Body of pancreas (tissue), 4 donors: ENCODE measurements around the gene ATP4B.

Source experiments
- CTCF ChIP-seq, 7 experiments: fragments of 450-650 bp in 4 of 7; fragments of 200-600 bp in 3 of 7; sonication (generic) in 3 of 7; IDR thresholded peaks; one replicate each; pipeline ENCODE4 v1.5.1; 2016 to 2019; ENCODE audit warnings: antibody characterized with exemption in 7 of 7
- POLR2A ChIP-seq, 3 donors: fragments of 450-650 bp; IDR thresholded peaks; one replicate each; pipeline ENCODE4 v1.6.1; 2016; ENCODE audit warnings: antibody characterized with exemption in 3 of 3, mild to moderate bottlenecking in 2 of 3

GRCh38 chr13:113660066-113660465, 2.1 kb upstream of the ATP4B start:
- TF ChIP-seq CTCF (IDR thresholded peaks at IDR 0.05) (no peak), POLR2A (IDR thresholded peaks at IDR 0.05) (no peak)
